ENCODE data around the gene DCLK3.

Gene DCLK3

DNA sequence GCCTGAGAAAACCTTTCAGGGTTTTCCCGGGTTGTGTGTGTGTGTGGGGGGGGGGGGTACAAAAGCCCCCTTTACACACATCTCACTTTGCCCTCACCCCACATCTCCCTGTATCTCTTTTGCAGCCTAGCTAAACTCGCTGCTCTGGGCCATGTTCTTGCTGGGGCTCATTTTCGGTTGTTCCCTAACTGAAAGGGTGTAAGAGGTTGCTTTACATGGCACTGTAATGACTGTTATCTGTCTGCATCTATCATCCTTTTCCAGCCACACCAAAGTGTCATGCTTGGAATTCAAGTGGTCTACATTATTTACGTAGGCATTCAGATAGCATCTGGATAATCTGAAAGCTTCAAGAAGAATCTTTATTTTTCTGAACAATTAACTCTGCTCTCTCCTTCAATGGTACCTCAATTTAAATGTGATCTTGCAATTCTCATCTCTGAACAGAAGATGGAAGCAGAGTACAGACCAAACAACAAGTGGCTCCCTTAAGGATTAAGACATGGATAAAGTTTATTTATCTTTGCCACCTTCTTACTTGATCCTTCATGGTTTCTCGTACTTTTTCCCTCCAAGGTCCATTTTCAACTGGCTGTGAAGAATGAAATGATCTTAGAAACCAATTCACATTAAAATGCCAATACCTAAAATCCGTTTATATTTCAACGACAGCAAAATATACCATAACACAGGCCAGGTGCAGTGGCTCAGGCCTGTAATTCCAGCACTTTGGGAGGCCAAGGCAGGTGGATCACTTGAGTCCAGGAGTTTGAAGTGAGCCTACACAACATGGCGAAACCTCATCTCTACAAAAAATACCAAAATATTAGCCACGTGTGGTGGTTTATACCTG lies 34.9 kb downstream of the DCLK3 start:
- TF ChIP-seq, protein P1, sequence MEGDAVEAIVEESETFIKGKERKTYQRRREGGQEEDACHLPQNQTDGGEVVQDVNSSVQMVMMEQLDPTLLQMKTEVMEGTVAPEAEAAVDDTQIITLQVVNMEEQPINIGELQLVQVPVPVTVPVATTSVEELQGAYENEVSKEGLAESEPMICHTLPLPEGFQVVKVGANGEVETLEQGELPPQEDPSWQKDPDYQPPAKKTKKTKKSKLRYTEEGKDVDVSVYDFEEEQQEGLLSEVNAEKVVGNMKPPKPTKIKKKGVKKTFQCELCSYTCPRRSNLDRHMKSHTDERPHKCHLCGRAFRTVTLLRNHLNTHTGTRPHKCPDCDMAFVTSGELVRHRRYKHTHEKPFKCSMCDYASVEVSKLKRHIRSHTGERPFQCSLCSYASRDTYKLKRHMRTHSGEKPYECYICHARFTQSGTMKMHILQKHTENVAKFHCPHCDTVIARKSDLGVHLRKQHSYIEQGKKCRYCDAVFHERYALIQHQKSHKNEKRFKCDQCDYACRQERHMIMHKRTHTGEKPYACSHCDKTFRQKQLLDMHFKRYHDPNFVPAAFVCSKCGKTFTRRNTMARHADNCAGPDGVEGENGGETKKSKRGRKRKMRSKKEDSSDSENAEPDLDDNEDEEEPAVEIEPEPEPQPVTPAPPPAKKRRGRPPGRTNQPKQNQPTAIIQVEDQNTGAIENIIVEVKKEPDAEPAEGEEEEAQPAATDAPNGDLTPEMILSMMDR (IDR thresholded peaks at IDR 0.05), result peak; percentile 76

DNA sequence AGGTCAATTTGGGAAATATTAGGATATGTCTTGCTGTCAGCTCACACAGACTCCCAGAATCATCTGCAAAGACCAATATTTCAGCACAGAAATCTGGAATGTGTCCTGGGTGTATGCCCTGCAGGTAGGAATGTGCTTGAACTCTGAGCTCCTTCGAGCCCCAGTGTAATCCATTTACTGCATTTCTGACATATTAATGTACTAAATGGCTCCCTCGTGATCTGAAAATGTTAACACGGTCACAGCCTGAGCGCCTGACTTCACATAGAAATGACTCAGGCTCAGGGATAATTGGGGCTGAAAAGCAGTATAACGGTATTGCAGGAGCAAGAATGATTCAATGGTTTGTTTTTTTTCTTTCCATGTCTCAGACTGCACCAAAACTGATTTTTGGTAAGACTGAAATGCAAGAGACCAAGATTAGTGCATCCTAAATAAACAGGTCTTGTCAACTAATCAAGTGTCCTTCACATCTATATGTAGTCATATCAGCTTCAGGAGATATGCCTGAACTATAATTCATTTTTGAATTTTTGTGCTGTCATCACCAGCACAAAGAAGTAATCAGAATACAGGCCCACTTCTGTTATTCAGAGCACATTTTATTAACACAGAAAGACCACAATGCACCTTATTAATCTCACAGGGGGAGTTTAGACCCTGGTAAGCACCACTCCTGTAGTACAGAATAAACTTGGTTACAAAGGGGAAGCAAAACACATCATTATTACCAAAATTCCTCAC lies 49.8 kb downstream of the DCLK3 start:
- TF ChIP-seq, protein P1 (IDR thresholded peaks at IDR 0.05), result no peak

DNA sequence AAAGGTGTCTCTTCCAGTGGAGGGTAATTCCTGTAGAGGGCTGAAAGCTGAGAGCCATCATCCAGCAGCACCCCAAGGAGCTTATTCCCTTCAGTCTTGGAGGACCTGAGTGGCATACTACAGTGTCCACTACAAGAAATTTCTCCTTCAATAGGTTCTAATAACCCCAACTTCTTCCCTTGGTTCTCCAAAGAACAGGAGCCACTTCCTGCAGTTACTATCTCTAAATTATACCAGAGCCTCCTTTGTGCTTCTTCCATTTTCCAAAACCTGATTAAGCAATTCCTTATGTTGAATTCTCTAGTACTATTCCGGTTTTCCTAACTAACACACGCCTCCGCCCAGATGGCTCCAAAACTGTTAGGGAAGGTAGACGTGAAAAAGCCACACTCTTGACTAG lies 50.4 kb downstream of the DCLK3 start:
- TF ChIP-seq, protein P1 (IDR thresholded peaks at IDR 0.05), result no peak

DNA sequence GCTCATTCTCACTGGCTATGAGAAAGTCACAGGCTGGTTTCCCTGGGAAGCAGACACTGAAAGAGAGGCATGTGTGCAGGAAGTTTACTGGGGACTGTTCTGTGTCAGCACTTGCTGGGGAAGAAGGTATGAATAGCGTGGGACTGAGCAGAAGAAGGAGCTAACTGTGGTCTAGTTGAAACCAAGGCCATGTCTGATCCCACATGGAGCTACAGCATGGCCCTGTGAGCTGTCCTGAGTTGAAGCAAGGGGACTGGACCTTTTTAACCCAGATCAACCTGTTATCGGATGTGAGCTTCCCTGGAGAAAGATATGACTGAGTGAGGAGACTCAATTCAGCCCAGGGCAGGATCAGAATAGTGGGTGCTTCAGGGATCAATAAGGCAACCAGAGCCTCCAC lies 53.7 kb downstream of the DCLK3 start:
- TF ChIP-seq, protein P1 (IDR thresholded peaks at IDR 0.05), result no peak

DNA sequence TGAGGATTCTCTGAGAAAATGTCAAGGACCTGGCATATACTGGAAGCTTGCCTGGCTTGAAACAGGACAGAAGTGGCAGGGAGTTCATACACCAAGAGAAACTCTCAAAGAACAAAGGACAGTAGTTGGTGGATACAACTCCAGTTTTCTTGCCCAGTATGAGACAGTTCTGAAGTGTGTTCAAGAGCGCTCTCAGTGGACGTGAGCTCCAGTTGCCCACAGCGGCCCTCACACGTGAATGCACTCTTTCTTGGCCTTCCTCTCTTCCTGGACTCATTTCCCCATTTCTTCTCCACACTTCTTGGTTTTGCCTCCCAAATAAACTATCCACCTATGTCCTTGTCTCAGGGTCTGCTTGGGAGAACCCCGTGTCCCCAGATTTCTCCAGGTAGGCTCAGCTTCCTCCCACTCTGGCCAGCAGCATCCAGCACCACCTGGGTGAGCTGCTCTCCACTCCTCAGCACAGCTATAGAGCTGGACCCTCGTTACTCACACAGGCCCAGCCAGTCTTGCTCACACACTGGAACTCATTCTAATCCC lies 54.5 kb downstream of the DCLK3 start:
- TF ChIP-seq, protein P1 (IDR thresholded peaks at IDR 0.05), result no peak

DNA sequence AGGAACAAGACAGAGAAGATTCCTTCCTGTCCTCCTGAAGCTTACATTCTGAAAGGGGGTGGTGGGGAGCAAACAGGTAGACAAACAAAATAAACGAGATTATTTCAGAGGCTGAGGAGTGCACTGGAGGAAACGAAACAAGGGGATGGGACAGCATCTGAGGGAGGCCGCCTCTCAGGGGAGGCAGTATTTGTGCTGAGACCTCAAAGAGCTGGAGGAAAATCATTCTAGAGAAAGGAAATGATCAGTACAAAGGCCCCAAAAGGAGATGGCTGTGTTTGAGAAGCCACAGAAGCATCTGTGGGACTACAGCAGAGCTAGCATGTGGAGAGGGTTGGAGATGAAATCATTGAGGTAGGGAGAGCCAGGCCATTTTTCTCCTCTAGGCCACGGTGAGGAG lies 55.1 kb downstream of the DCLK3 start:
- TF ChIP-seq, protein P1 (IDR thresholded peaks at IDR 0.05), result no peak

DNA sequence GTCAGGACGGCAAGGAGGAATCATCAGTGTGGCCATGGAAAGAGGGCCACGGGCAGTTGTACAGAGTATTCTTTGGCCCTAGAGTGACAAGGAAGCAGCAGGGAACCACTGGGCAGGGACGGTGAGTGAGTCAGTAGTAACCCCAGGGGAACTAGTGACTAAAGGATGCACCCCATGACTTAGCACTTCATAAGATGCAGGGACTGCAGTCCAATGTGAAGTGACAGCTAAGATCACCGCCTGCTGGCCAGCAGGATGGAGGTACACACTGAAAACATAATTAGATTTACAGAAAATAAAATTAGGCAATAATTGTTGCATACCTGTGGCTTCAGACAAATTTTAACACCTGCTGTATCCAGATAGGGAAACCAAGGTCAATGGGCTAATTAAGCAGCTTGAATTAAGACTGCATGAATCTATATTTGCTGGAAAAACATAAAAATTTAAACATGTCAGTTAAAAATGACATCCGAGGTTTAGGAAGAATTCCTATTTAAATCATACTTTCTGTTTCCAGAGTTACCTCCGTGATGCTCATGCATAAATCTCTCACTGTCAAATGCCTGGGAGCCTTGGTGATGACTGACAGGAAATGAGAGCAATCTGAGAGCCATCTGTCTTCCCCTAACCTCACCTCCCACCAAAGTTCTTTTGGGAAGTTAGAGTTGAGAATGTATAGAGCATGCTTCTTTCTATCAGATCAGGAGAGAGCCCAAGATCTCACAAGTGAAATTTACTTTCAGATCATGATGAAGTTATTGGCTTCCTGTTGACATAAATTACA lies 56.5 kb downstream of the DCLK3 start:
- TF ChIP-seq, protein P1 (IDR thresholded peaks at IDR 0.05), result no peak; the same call in 1 of the 2 replicates
